Breast epithelium (tissue), 3 donors: ENCODE data around the gene EVL.

Source experiments
- CTCF ChIP-seq, 3 donors: fragments of 450-650 bp; IDR thresholded peaks; one replicate each; pipeline ENCODE4 v1.5.1; 2016 to 2017; ENCODE audit warnings: antibody characterized with exemption in 3 of 3, mild to moderate bottlenecking in 3 of 3, moderate library complexity in 3 of 3
- POLR2AphosphoS5 ChIP-seq, 3 donors: sonication (generic); formaldehyde crosslinking; IDR thresholded peaks; one replicate each; pipeline ENCODE4 v1.6.1; 2017; ENCODE audit warnings: antibody characterized with exemption in 3 of 3

- TF ChIP-seq CTCF (IDR thresholded peaks at IDR 0.05) (no peak), POLR2AphosphoS5 (IDR thresholded peaks at IDR 0.05) (no peak)
Observed at GRCh38 chr14:100147181-100147631, 82.0 kb downstream of the EVL start.
